BE2C (cell line): Measurements from ENCODE around the gene LDLRAD4.

Experiments used
- DNase-seq: peaks from one replicate; pipeline ENCODE4 v3.0.0-alpha.2; 2020
- H3K27me3 ChIP-seq: fragments of 250-450 bp; sonication (Bioruptor Pico); 2 replicates; pipeline ENCODE4 v1.5.1; 2020; ENCODE audit warnings: mild to moderate bottlenecking
- H3K36me3 ChIP-seq: fragments of 250-450 bp; sonication (Bioruptor Pico); 2 replicates; pipeline ENCODE4 v1.5.1; 2020; ENCODE audit warnings: mild to moderate bottlenecking
- H3K4me1 ChIP-seq: fragments of 250-450 bp; sonication (Bioruptor Pico); 2 replicates; pipeline ENCODE4 v1.5.1; 2020
- H3K4me3 ChIP-seq: 2 replicates; pipeline ENCODE4 v1.5.1; 2011; ENCODE audit warnings: low read depth, low read length
- H3K9me3 ChIP-seq: fragments of 250-450 bp; sonication (Bioruptor Pico); 2 replicates; pipeline ENCODE4 v1.5.1; 2020
- TF ChIP-seq, protein P1 (sequence below): IDR thresholded peaks from 2 replicates; pipeline ENCODE4 v1.5.1; 2012; ENCODE audit warnings: mild to moderate bottlenecking, low read depth, low read length

The LDLRAD4 gene

DNA sequence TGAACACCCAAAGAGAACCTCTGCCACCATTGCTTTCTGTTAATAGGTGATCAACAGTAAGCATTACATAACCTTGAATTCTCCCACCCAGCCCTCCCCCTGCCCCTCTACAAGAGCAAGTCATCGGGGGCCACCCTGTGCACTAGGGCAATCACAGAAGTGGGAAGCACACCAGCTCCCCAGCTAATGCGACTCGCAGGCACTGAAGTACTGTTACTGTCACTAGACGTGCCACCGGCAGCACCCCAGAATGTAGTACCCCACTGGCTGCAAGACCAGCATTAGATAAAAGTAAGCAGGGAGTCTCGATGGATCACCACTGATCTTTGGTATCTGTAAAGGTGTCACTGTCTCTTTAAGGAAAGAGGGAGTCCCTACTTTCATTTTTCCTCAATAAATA, 340.2 kb downstream of the LDLRAD4 start:
- no peaks in the 10 kb centered on the region for H3K4me1 ChIP-seq
- no peaks in the 10 kb centered on the region for H3K27me3 ChIP-seq
- no peak overlapping the region for H3K4me3 ChIP-seq
- H3K9me3 ChIP-seq: no peaks in the 10 kb centered on the region
- no peak for DNase-seq
- H3K36me3 ChIP-seq: no peaks in the 10 kb centered on the region
- TF ChIP-seq, protein P1, sequence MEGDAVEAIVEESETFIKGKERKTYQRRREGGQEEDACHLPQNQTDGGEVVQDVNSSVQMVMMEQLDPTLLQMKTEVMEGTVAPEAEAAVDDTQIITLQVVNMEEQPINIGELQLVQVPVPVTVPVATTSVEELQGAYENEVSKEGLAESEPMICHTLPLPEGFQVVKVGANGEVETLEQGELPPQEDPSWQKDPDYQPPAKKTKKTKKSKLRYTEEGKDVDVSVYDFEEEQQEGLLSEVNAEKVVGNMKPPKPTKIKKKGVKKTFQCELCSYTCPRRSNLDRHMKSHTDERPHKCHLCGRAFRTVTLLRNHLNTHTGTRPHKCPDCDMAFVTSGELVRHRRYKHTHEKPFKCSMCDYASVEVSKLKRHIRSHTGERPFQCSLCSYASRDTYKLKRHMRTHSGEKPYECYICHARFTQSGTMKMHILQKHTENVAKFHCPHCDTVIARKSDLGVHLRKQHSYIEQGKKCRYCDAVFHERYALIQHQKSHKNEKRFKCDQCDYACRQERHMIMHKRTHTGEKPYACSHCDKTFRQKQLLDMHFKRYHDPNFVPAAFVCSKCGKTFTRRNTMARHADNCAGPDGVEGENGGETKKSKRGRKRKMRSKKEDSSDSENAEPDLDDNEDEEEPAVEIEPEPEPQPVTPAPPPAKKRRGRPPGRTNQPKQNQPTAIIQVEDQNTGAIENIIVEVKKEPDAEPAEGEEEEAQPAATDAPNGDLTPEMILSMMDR: no peak

DNA sequence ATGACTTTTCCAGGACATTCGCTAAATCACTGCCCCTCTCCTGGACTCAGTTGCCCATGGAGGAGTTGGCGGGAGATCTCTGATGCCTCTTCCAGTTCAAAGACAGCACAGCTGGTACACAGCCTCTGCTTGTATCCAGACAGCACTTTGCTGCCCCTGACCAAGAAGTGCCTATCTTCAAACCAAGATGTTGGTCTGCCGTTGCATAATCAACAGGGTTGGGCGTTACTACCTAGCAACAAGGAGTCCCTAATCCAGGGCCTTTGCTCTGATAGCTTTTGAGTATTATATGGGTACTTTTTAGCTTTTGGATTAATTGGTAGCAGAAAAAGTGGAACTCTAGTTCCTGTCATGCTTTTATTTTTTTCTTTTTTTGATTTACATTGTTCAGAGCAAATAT, 341.2 kb downstream of the LDLRAD4 start:
- no peaks in the 10 kb centered on the region for H3K27me3 ChIP-seq
- no peaks in the 10 kb centered on the region for H3K9me3 ChIP-seq
- no peaks in the 10 kb centered on the region for H3K36me3 ChIP-seq
- H3K4me1 ChIP-seq: no peaks in the 10 kb centered on the region
- DNase-seq: no peak
- H3K4me3 ChIP-seq: no peak overlapping the region
- TF ChIP-seq, protein P1: no peak

DNA sequence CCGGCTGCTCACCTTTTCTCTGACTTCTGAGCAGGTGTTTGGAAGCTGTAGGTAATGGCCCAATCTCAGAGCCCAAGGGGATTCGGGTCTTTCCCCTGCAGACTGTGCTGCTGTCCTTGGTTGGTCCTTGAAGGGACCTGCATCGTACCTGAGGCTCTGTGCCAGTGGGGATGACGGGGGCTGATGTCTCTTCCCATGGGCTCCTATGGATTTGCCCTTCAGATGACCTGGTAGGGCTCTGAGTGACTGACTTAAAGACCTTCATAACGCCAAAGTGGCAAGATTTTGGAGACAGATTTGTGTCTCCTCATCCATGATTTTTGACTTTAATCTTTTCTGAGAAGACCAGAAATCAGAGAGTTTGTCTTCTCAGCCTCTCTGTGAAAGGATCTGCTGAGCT, 341.7 kb downstream of the LDLRAD4 start:
- no peaks in the 10 kb centered on the region for H3K4me1 ChIP-seq
- H3K27me3 ChIP-seq: no peaks in the 10 kb centered on the region
- no peaks in the 10 kb centered on the region for H3K9me3 ChIP-seq
- DNase-seq: no peak
- no peaks in the 10 kb centered on the region for H3K36me3 ChIP-seq
- TF ChIP-seq, protein P1: no peak
- no peak overlapping the region for H3K4me3 ChIP-seq

DNA sequence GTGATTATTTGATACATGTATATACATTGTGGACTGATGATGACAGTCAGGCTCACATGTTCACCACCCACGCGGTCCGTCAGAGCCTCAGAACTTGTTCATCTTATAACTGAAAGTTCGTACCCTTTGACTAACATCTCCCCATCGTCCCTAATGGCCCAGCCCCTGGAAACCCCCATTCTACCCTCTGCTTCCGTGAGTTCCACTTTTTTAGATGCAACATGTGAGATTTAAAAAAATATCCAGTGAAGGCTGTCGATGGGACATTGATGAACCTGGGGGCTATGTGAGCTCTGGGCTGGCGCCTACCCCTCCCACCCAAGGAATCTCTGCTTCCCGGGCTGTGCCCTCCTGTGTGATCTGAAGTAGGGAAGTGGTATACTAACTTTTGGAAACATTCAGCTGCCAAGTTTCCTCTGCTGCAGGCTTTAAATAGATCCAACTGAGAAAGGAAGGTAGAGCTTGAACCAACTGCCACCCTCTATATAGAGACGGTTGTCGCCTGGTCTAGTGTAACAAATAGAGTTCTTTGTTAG, 344.0 kb downstream of the LDLRAD4 start:
- no peaks in the 10 kb centered on the region for H3K9me3 ChIP-seq
- no peaks in the 10 kb centered on the region for H3K36me3 ChIP-seq
- TF ChIP-seq, protein P1: no peak
- no peak for DNase-seq
- H3K27me3 ChIP-seq: no peaks in the 10 kb centered on the region
- H3K4me1 ChIP-seq: no peaks in the 10 kb centered on the region
- no peak overlapping the region for H3K4me3 ChIP-seq

DNA sequence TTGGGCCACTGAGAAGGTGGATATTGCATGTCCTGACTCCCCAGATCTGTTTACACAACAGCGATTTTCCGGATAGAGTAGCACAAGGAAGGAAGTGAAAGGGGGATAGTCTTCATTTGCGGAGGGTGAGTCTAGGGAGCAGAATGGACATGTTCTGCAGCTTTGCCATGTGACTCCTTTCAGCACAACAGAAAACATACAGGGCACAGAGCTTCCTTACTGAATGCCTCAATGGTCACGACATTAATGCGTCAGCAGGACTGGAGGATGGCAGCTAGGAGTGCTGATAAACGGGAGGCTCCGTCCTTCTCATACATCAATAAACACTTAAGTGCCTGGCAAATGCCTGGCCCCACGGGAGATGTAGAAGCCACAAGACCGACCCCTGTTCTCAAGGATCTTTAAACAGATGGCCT, 344.8 kb downstream of the LDLRAD4 start:
- no peaks in the 10 kb centered on the region for H3K4me1 ChIP-seq

DNA sequence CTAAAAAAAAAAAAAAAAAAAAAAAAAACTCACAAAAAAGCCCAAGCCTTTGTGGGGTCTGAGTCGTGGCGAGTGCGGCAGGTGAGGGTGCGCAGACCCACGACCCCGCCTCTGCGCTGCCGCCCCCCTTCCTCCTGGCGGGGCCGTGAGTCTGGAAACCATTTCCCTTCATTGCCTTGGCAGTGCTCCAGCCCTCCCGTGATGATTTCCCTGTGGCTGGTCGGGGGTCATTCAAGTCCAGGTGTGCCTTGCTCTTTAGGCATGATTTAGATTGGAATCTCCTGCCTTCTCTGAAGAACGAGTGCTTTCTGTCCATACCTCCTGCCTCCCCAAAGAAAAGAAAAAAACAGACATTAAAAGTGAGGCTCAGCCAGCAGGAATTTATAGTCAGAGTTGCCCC, 346.0 kb downstream of the LDLRAD4 start:
- TF ChIP-seq, protein P1: no peak

More for the DNA sequence above, 344.8 kb downstream of the LDLRAD4 start:
- TF ChIP-seq, protein P1: no peak
- Histone ChIP-seq H3K36me3 (no peaks in the 10 kb centered on the region), H3K4me3 (no peak overlapping the region), H3K27me3 (no peaks in the 10 kb centered on the region), H3K9me3 (no peaks in the 10 kb centered on the region)
- no peak for DNase-seq

More for the DNA sequence above, 346.0 kb downstream of the LDLRAD4 start:
- Histone ChIP-seq H3K36me3 (no peaks in the 10 kb centered on the region), H3K9me3 (no peaks in the 10 kb centered on the region), H3K4me3 (no peak overlapping the region), H3K4me1 (no peaks in the 10 kb centered on the region), H3K27me3 (no peaks in the 10 kb centered on the region)
- peak; percentile 12 for DNase-seq
